ENCODE results near the gene MLXIP. TPM values are rescaled to one million over a fixed set of nuclear protein-coding genes. Genes with fewer than 3 reads are reported as not detected.

MLXIP gene
- total and polyA plus RNA-seq, 9 donors: 23.2 to 111 (median 83.8) TPM

GRCh38 chr12:122045262-122045661 lies 33.3 kb upstream of the MLXIP start:
- H3K27ac ChIP-seq: no peak overlapping the region
- TF ChIP-seq EP300 (IDR thresholded peaks at IDR 0.05) (no peak), POLR2A (IDR thresholded peaks at IDR 0.05) (no peak), CTCF (IDR thresholded peaks at IDR 0.05) (no peak)
- no peaks in the 10 kb centered on the region for H3K9me3 ChIP-seq
- 97 to 99% (median 98%) methylated on average over 7 of the region's 7 CpGs for WGBS, 3 donors
- H3K27me3 ChIP-seq: no peaks in the 10 kb centered on the region
- no peak for DNase-seq
- H3K4me3 ChIP-seq: no peak overlapping the region
- intact Hi-C loops (cut with DNase I): no loop called here
- H3K4me1 ChIP-seq (ENCODE audit: insufficient read depth): peaks cover under 1% of the 10 kb centered on the region
- H3K36me3 ChIP-seq: no peaks in the 10 kb centered on the region

GRCh38 chr12:122046145-122046544 lies 32.4 kb upstream of the MLXIP start:
- H3K4me1 ChIP-seq (ENCODE audit: insufficient read depth): peaks cover 6% of the 10 kb centered on the region
- H3K9me3 ChIP-seq: no peaks in the 10 kb centered on the region
- WGBS, 3 donors: 80 to 99% (median 96%) methylated on average over 7 of the region's 7 CpGs
- no peak overlapping the region for H3K4me3 ChIP-seq
- no peaks in the 10 kb centered on the region for H3K27me3 ChIP-seq
- TF ChIP-seq EP300 (IDR thresholded peaks at IDR 0.05) (no peak), CTCF (IDR thresholded peaks at IDR 0.05) (no peak), POLR2A (IDR thresholded peaks at IDR 0.05) (no peak)
- intact Hi-C loops (cut with DNase I): no loop called here
- H3K27ac ChIP-seq: no peak overlapping the region
- DNase-seq: no peak
- no peaks in the 10 kb centered on the region for H3K36me3 ChIP-seq

- no peak for DNase-seq
- Histone ChIP-seq H3K4me1 (ENCODE audit: insufficient read depth) (peaks cover 6% of the 10 kb centered on the region), H3K36me3 (no peaks in the 10 kb centered on the region), H3K9me3 (no peaks in the 10 kb centered on the region), H3K27ac (no peak overlapping the region), H3K4me3 (no peak overlapping the region), H3K27me3 (no peaks in the 10 kb centered on the region)
- WGBS, 3 donors: 90 to 94% (median 92%) methylated on average over 8 of the region's 8 CpGs
- no peak for TF ChIP-seq POLR2A (IDR thresholded peaks at IDR 0.05)
- no peak for TF ChIP-seq EP300 (IDR thresholded peaks at IDR 0.05)
- TF ChIP-seq CTCF (IDR thresholded peaks at IDR 0.05): no peak
- intact Hi-C loops (cut with DNase I): no loop called here
Measured at GRCh38 chr12:122048151-122048550, 30.4 kb upstream of the MLXIP start.

GRCh38 chr12:122049827-122050226 lies 28.7 kb upstream of the MLXIP start:
- H3K4me1 ChIP-seq (ENCODE audit: insufficient read depth): peaks cover 6% of the 10 kb centered on the region
- intact Hi-C loops (cut with DNase I): no loop called here
- no peaks in the 10 kb centered on the region for H3K9me3 ChIP-seq
- H3K27me3 ChIP-seq: no peaks in the 10 kb centered on the region
- no peak for DNase-seq
- H3K27ac ChIP-seq: no peak overlapping the region
- H3K4me3 ChIP-seq: no peak overlapping the region
- H3K36me3 ChIP-seq: no peaks in the 10 kb centered on the region
- TF ChIP-seq EP300 (IDR thresholded peaks at IDR 0.05) (no peak), CTCF (IDR thresholded peaks at IDR 0.05) (no peak), POLR2A (IDR thresholded peaks at IDR 0.05) (no peak)
- WGBS, 3 donors: 94 to 96% (median 95%) methylated on average over 9 of the region's 9 CpGs

Data from ovary (tissue), 9 donors.